Hematopoietic multipotent progenitor cell treated with erythropoietin and hydrocortisone succinate and interleukin-3 and kit ligand, for 15 days (in vitro differentiated cells): ENCODE results near the gene LRGUK.

ENCODE experiments used
- DNase-seq: peaks from one replicate; pipeline ENCODE4 v3.0.0-alpha.2; 2015; ENCODE audit warnings: low spot score

The LRGUK gene

GRCh38 chr7:134308548-134308947 is 181.4 kb downstream of the LRGUK start:
- no peak for DNase-seq

- DNase-seq = no peak
Measured at GRCh38 chr7:134311807-134312206, 184.7 kb downstream of the LRGUK start.

- DNase-seq = no peak
Measured at GRCh38 chr7:134312717-134313116, 185.6 kb downstream of the LRGUK start.

GRCh38 chr7:134313543-134313942 is 186.4 kb downstream of the LRGUK start:
- no peak for DNase-seq
